Measurements from ENCODE around the gene FGF14.

GRCh38 chr13:102236830-102237229 lies 165.0 kb downstream of the FGF14 start:
- TF ChIP-seq CTCF (IDR thresholded peaks at IDR 0.05; ENCODE audit: extremely low read depth in 1 of 2, insufficient read depth in 1 of 2, low read depth in 1 of 2, low read length in 2 of 2) (no peak), JUN (IDR thresholded peaks at IDR 0.05; ENCODE audit: borderline replicate concordance, insufficient read depth, insufficient read length, low read depth) (no peak), POLR2A (IDR thresholded peaks at IDR 0.05; ENCODE audit: low read depth, low read length) (no peak), EZH2 (IDR thresholded peaks at IDR 0.05; ENCODE audit: borderline replicate concordance, low read depth, low read length, severe bottlenecking) (no peak)
